Measurements from ENCODE around the gene ATG5.

The ATG5 gene

GRCh38 chr6:106325336-106326178, at the start of gene ATG5:
TSS of gene ATG5 (minus strand) at chr6:106325760. CDS start at chr6:106316208, 9,552 bp downstream.
- Mint-ChIP-seq H3K27ac (peak within 1 kb of the TSS; percentile 97), H3K27me3 (peaks cover 18% of the 10 kb centered on the region), H3K9me3 (peaks cover 9% of the 10 kb centered on the region), H3K36me3 (ENCODE audit: low read depth) (peaks cover 19% of the 10 kb centered on the region), H3K4me1 (ENCODE audit: low read depth) (peaks cover 30% of the 10 kb centered on the region), H3K4me3 (peak within 1 kb of the TSS; percentile 97)
- intact Hi-C loops (cut with micrococcal nuclease), result no loop called here

- intact Hi-C loops (cut with micrococcal nuclease), result no loop called here
- Mint-ChIP-seq H3K27ac (no peak overlapping the region), H3K27me3 (peaks cover 5% of the 10 kb centered on the region), H3K9me3 (no peaks in the 10 kb centered on the region), H3K4me1 (ENCODE audit: low read depth) (peaks cover 9% of the 10 kb centered on the region), H3K4me3 (no peak overlapping the region), H3K36me3 (ENCODE audit: low read depth) (no peaks in the 10 kb centered on the region)
Measured at GRCh38 chr6:106373502-106374239, 48.1 kb upstream of the ATG5 start.

DNA sequence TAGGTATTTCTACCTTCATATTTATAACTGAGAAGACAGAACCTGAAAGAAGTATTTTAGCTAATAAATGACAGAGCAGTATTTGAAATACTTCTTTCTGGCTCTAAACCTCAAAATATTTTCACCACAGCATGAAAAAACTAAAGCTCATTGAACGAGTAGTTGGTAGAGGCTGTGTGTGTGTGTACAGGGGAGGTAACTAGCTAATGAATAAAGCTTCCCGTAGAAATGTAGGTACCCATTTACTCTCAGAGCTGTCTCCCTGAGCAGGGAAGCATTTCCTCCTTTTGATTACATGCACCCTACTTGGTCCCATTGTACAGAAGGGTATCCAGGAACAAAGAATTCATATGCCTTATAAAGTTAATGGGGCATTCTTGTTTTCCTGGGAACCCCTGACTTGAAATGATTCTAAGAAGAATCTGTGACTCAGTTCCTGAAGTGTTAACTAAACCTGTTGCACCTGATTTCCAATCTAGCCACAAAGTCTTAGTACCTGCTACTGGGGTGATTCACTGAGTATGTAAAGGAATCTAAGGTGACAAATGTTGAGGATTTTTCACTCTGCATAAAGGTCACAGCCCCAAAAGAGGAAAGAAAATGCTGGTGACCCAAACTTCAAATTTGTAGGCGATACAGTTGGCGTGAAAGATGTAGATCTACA, 47.4 kb upstream of the ATG5 start:
- Mint-ChIP-seq H3K36me3 (ENCODE audit: low read depth) (no peaks in the 10 kb centered on the region), H3K27ac (no peak overlapping the region), H3K4me3 (no peak overlapping the region), H3K9me3 (no peaks in the 10 kb centered on the region), H3K27me3 (peaks cover 3% of the 10 kb centered on the region), H3K4me1 (ENCODE audit: low read depth) (peaks cover 9% of the 10 kb centered on the region)
- intact Hi-C loops (cut with micrococcal nuclease), result no loop called here

- H3K4me1 Mint-ChIP-seq (ENCODE audit: low read depth), result no peaks in the 10 kb centered on the region
- H3K4me3 Mint-ChIP-seq, result no peak overlapping the region
- intact Hi-C loops (cut with micrococcal nuclease), result no loop called here
- H3K27me3 Mint-ChIP-seq, result peaks cover 9% of the 10 kb centered on the region
- no peaks in the 10 kb centered on the region for H3K36me3 Mint-ChIP-seq (ENCODE audit: low read depth)
- H3K27ac Mint-ChIP-seq, result no peak overlapping the region
- H3K9me3 Mint-ChIP-seq, result no peaks in the 10 kb centered on the region
Measured at GRCh38 chr6:106370639-106371038, 45.1 kb upstream of the ATG5 start.

- Mint-ChIP-seq H3K27me3 (peaks cover 9% of the 10 kb centered on the region), H3K4me1 (ENCODE audit: low read depth) (no peaks in the 10 kb centered on the region), H3K27ac (no peak overlapping the region), H3K36me3 (ENCODE audit: low read depth) (no peaks in the 10 kb centered on the region), H3K9me3 (no peaks in the 10 kb centered on the region), H3K4me3 (no peak overlapping the region)
- intact Hi-C loops (cut with micrococcal nuclease), result no loop called here
Measured at GRCh38 chr6:106369739-106370138, 44.2 kb upstream of the ATG5 start.

DNA sequence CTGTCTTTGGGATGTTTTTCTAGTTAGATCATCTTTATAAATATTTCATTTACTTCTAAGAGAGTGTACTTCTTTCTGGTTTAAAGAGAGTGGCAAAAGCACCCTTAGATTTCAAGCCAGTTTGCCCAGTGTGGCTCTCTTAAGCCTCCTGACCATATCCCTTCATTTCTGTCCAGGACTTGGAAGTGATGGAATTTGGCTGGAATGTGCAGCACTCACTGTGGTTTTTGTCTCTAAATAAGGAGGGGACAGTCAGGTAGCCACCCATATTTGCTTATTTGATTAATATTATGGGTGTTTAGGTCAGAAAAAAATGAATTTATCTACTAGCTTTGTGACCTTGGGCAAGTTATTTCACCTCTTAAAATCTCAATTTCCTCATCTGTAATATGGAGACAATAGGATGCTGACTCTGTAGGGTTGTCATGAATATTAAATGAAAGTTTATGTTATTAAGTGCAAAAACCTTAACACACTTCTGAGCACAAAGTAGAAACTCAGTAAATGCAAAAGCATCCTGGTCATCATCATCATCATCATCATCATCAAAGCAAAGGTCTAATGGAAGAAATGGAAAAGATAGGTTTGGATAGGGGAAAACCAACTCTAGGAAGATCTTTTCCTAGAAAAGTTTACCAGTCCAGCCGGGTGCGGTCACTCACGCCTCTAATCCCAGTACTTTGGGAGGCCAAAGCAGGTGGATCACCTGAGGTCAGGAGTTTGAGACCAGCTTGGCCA, 38.0 kb upstream of the ATG5 start:
- no peak overlapping the region for H3K27ac Mint-ChIP-seq
- H3K4me1 Mint-ChIP-seq (ENCODE audit: low read depth), result peaks cover 14% of the 10 kb centered on the region
- no peaks in the 10 kb centered on the region for H3K36me3 Mint-ChIP-seq (ENCODE audit: low read depth)
- H3K9me3 Mint-ChIP-seq, result no peaks in the 10 kb centered on the region
- intact Hi-C loops (cut with micrococcal nuclease), result loop anchor here (5.0 kb wide), 1 partner anchor 74 kb away; no protein-coding TSS in a partner anchor
- no peak overlapping the region for H3K4me3 Mint-ChIP-seq
- peaks cover 49% of the 10 kb centered on the region for H3K27me3 Mint-ChIP-seq

GRCh38 chr6:106360989-106361430, 35.5 kb upstream of the ATG5 start:
- Mint-ChIP-seq H3K9me3 (no peaks in the 10 kb centered on the region), H3K4me3 (peak overlapping the region; percentile 83), H3K27ac (peak overlapping the region; percentile 65), H3K4me1 (ENCODE audit: low read depth) (peaks cover 14% of the 10 kb centered on the region), H3K27me3 (peaks cover 59% of the 10 kb centered on the region), H3K36me3 (ENCODE audit: low read depth) (no peaks in the 10 kb centered on the region)
- intact Hi-C loops (cut with micrococcal nuclease), result loop anchor here (5.0 kb wide), 1 partner anchor 76 kb away; no protein-coding TSS in a partner anchor

GRCh38 chr6:106360410-106360988, 34.9 kb upstream of the ATG5 start, which contains the start of gene CRYBG1:
TSS of gene CRYBG1 (plus strand) at chr6:106360717. CDS start at chr6:106360909, 192 bp downstream.
- Mint-ChIP-seq H3K27me3 (peaks cover 63% of the 10 kb centered on the region), H3K4me3 (peak within 1 kb of the TSS; percentile 83), H3K4me1 (ENCODE audit: low read depth) (peaks cover 14% of the 10 kb centered on the region), H3K36me3 (ENCODE audit: low read depth) (no peaks in the 10 kb centered on the region), H3K27ac (peak within 1 kb of the TSS; percentile 65), H3K9me3 (no peaks in the 10 kb centered on the region)
- intact Hi-C loops (cut with micrococcal nuclease), result loop anchor here (5.0 kb wide), 1 partner anchor 77 kb away; no protein-coding TSS in a partner anchor

DNA sequence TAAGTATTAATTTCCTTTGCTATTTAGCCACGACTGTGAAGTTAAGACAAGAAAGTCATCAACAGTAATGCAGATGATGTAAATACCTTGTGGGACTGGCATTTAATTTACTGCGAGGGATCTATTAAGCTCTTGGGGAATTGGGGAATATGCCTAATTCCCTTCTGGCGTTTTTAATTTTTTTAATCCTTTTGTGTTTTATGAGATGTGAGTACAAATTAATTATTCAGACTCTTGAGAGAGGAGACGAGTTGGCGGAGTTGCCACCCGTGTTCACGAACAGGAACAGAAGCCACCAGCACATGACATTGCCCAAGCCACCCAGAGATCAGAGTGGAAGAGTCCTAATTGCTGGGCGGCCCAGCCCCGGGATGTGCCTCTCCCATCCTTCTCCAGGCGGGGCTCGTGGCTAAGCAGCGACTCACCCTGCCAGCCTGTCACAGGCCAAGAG, 34.4 kb upstream of the ATG5 start:
- Mint-ChIP-seq H3K36me3 (ENCODE audit: low read depth) (no peaks in the 10 kb centered on the region), H3K27me3 (peaks cover 68% of the 10 kb centered on the region), H3K4me3 (peak overlapping the region; percentile 83), H3K4me1 (ENCODE audit: low read depth) (peaks cover 14% of the 10 kb centered on the region), H3K9me3 (no peaks in the 10 kb centered on the region), H3K27ac (no peak overlapping the region)
- intact Hi-C loops (cut with micrococcal nuclease), result loop anchor here (5.0 kb wide), 1 partner anchor 77 kb away; no protein-coding TSS in a partner anchor

- Mint-ChIP-seq H3K9me3 (no peaks in the 10 kb centered on the region), H3K4me1 (ENCODE audit: low read depth) (peaks cover 13% of the 10 kb centered on the region), H3K4me3 (no peak overlapping the region), H3K27ac (no peak overlapping the region), H3K27me3 (peaks cover 69% of the 10 kb centered on the region), H3K36me3 (ENCODE audit: low read depth) (no peaks in the 10 kb centered on the region)
- intact Hi-C loops (cut with micrococcal nuclease), result no loop called here
Measured at GRCh38 chr6:106356378-106356777, 30.8 kb upstream of the ATG5 start.

DNA sequence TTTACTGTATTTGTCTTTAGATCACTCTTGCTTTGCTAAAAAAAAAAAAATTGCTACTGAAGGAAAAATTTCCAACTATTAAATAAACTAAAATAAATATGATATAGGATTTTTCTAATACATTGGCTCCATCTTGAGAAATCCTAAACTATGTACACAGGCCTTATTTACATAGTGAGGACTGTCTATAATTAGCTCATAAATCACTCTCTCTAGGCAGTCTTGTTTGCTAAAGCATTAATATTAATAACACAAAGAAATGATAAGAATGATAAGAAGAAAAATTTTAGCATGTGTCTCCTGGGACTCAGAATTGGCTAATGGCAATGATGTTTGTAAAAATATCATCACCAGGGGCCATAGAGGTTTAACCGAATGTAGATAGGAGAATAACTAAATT, 21.7 kb upstream of the ATG5 start:
- H3K4me1 Mint-ChIP-seq (ENCODE audit: low read depth), result no peaks in the 10 kb centered on the region
- intact Hi-C loops (cut with micrococcal nuclease), result no loop called here
- no peak overlapping the region for H3K4me3 Mint-ChIP-seq
- no peaks in the 10 kb centered on the region for H3K9me3 Mint-ChIP-seq
- H3K27me3 Mint-ChIP-seq, result peaks cover 5% of the 10 kb centered on the region
- H3K27ac Mint-ChIP-seq, result no peak overlapping the region
- no peaks in the 10 kb centered on the region for H3K36me3 Mint-ChIP-seq (ENCODE audit: low read depth)

GRCh38 chr6:106339334-106340029, 13.9 kb upstream of the ATG5 start:
- H3K27me3 Mint-ChIP-seq, result peaks cover 6% of the 10 kb centered on the region
- intact Hi-C loops (cut with micrococcal nuclease), result loop anchor here (5.0 kb wide), 4 partner anchors 108 to 658 kb away; no protein-coding TSS in a partner anchor
- peak overlapping the region; percentile 40 for H3K4me3 Mint-ChIP-seq
- no peaks in the 10 kb centered on the region for H3K36me3 Mint-ChIP-seq (ENCODE audit: low read depth)
- H3K27ac Mint-ChIP-seq, result no peak overlapping the region
- H3K9me3 Mint-ChIP-seq, result no peaks in the 10 kb centered on the region
- peaks cover 8% of the 10 kb centered on the region for H3K4me1 Mint-ChIP-seq (ENCODE audit: low read depth)
